HEK293 (cell line): ENCODE data around the gene TSNAX.

Experiments used
- CTCF ChIA-PET: fragments of 350-600 bp; formaldehyde crosslinking; extraction: SDS; loops from one replicate; lab custom pipeline; 2021; ENCODE audit warnings: antibody characterized with exemption; lab: Yijun Ruan, JAX
- POLR2A ChIA-PET: fragments of 300-600 bp; formaldehyde crosslinking; extraction: SDS; loops from one replicate; lab custom pipeline; 2020; ENCODE audit warnings: antibody characterized with exemption, inconsistent platforms; lab: Yijun Ruan, JAX
- H3K27ac ChIP-seq: fragments of 200-500 bp; sonication (Bioruptor generic); 2 replicates; pipeline ENCODE4 v1.5.1; 2014; ENCODE audit warnings: low read depth, low read length, control low read depth, inconsistent platforms; ENCODE audit errors: extremely low read depth
- H3K36me3 ChIP-seq, 2 experiments: fragments of 200-500 bp in 1 of 2; sonication (Bioruptor generic) in 1 of 2; 1 replicate in 1 of 2; 2 replicates in 1 of 2; pipeline ENCODE4 v1.5.1; 2014 to 2017; ENCODE audit warnings: inconsistent platforms in 2 of 2, low read length in 2 of 2; ENCODE audit not compliant: control insufficient read depth in 2 of 2, insufficient read depth in 1 of 2
- H3K4me1 ChIP-seq: fragments of 200-500 bp; sonication (Bioruptor generic); 2 replicates; pipeline ENCODE4 v1.5.1; 2014; ENCODE audit warnings: mild to moderate bottlenecking, low read length, inconsistent platforms; ENCODE audit not compliant: control insufficient read depth, insufficient read depth
- H3K4me3 ChIP-seq: 2 replicates; pipeline ENCODE4 v1.5.1; 2011; ENCODE audit warnings: low read depth, mild to moderate bottlenecking, control low read depth, low read length, moderate library complexity
- H3K9me3 ChIP-seq: fragments of 200-500 bp; sonication (Bioruptor generic); 2 replicates; pipeline ENCODE4 v1.5.1; 2014; ENCODE audit warnings: low read depth, low read length, inconsistent platforms; ENCODE audit not compliant: control insufficient read depth, insufficient read depth
- BCL6B ChIP-seq: fragments of 450-650 bp; formaldehyde crosslinking; IDR thresholded peaks from 2 replicates; pipeline ENCODE4 v1.5.1; 2017; ENCODE audit warnings: missing biosample characterization, missing genetic modification characterization
- IKZF3 ChIP-seq: fragments of 450-650 bp; IDR thresholded peaks from 2 replicates; pipeline ENCODE4 v1.5.0; 2018; ENCODE audit warnings: missing biosample characterization, mild to moderate bottlenecking, missing genetic modification characterization, moderate library complexity
- KLF1 ChIP-seq: fragments of 450-650 bp; formaldehyde crosslinking; IDR thresholded peaks from 2 replicates; pipeline ENCODE4 v1.5.1; 2016; ENCODE audit warnings: missing biosample characterization, missing genetic modification characterization
- PRDM6 ChIP-seq: fragments of 450-650 bp; formaldehyde crosslinking; IDR thresholded peaks from 2 replicates; pipeline ENCODE4 v1.5.1; 2017; ENCODE audit warnings: missing biosample characterization, missing genetic modification characterization
- SALL2 ChIP-seq: fragments of 450-650 bp; formaldehyde crosslinking; IDR thresholded peaks from 2 replicates; pipeline ENCODE4 v1.5.0; 2017; ENCODE audit warnings: missing biosample characterization, mild to moderate bottlenecking, missing genetic modification characterization, borderline replicate concordance
- SETDB1 ChIP-seq: IDR thresholded peaks from one replicate; pipeline ENCODE4 v1.6.1; 2017; ENCODE audit warnings: mild to moderate bottlenecking, low read length, moderate library complexity, mixed read lengths; ENCODE audit not compliant: insufficient read length
- TRIM28 ChIP-seq: IDR thresholded peaks from 2 replicates; pipeline ENCODE4 v1.6.1; 2011; ENCODE audit warnings: low read length, control low read depth, borderline replicate concordance
- ZIC2 ChIP-seq: fragments of 450-650 bp; formaldehyde crosslinking; IDR thresholded peaks from 2 replicates; pipeline ENCODE4 v1.5.1; 2016; ENCODE audit warnings: missing biosample characterization, missing genetic modification characterization
- ZNF223 ChIP-seq: fragments of 450-650 bp; formaldehyde crosslinking; IDR thresholded peaks from 2 replicates; pipeline ENCODE4 v1.5.1; 2016; ENCODE audit warnings: missing biosample characterization, missing genetic modification characterization
- ZNF26 ChIP-seq: fragments of 450-650 bp; formaldehyde crosslinking; IDR thresholded peaks from 2 replicates; pipeline ENCODE4 v1.5.1; 2016; ENCODE audit warnings: missing biosample characterization, missing genetic modification characterization
- ZNF280D ChIP-seq: fragments of 450-650 bp; formaldehyde crosslinking; IDR thresholded peaks from 2 replicates; pipeline ENCODE4 v1.5.1; 2016; ENCODE audit warnings: missing biosample characterization, missing genetic modification characterization
- ZNF394 ChIP-seq: fragments of 450-650 bp; formaldehyde crosslinking; IDR thresholded peaks from 2 replicates; pipeline ENCODE4 v1.5.1; 2016; ENCODE audit warnings: missing biosample characterization, missing genetic modification characterization, mild to moderate bottlenecking, moderate library complexity, borderline replicate concordance
- ZNF518A ChIP-seq: fragments of 450-650 bp; formaldehyde crosslinking; conservative IDR thresholded peaks from 2 replicates; pipeline ENCODE4 v1.5.1; 2016; ENCODE audit warnings: low read depth, missing biosample characterization, missing genetic modification characterization
- ZNF549 ChIP-seq: fragments of 450-650 bp; IDR thresholded peaks from 2 replicates; pipeline ENCODE4 v1.5.1; 2018; ENCODE audit warnings: missing biosample characterization, missing genetic modification characterization, mild to moderate bottlenecking, inconsistent platforms, moderate library complexity
- ZNF585B ChIP-seq: fragments of 450-650 bp; formaldehyde crosslinking; IDR thresholded peaks from 2 replicates; pipeline ENCODE4 v1.5.1; 2016; ENCODE audit warnings: missing biosample characterization, missing genetic modification characterization
- ZNF626 ChIP-seq: fragments of 450-650 bp; sonication (Bioruptor Pico); formaldehyde crosslinking; IDR thresholded peaks from 2 replicates; pipeline ENCODE4 v1.5.1; 2018; ENCODE audit warnings: missing biosample characterization, missing genetic modification characterization, inconsistent platforms
- ZNF664 ChIP-seq: fragments of 450-650 bp; formaldehyde crosslinking; IDR thresholded peaks from 2 replicates; pipeline ENCODE4 v1.5.1; 2016; ENCODE audit warnings: missing biosample characterization, missing genetic modification characterization
- ZNF670 ChIP-seq: fragments of 450-650 bp; formaldehyde crosslinking; IDR thresholded peaks from 2 replicates; pipeline ENCODE4 v1.5.1; 2016; ENCODE audit warnings: missing biosample characterization, missing genetic modification characterization, low read depth

Gene TSNAX

GRCh38 chr1:231497629-231498152 lies 30.8 kb upstream of the TSNAX start:
- H3K9me3 ChIP-seq, result no peaks in the 10 kb centered on the region
- TF ChIP-seq ZNF670 (tag by site-specific recombination) (no peak), IKZF3 (no peak), ZNF664 (tag by site-specific recombination) (no peak), ZIC2 (no peak), ZNF26 (tag by site-specific recombination) (no peak), SALL2 (no peak), BCL6B (tag by site-specific recombination) (no peak)
- TF ChIP-seq, all 188 proteins: peak for 0
- POLR2A ChIA-PET, result no interaction called here
- CTCF ChIA-PET, result no interaction called here
- H3K36me3 ChIP-seq, result no peaks in the 10 kb centered on the region
- H3K27ac ChIP-seq, result no peak overlapping the region
- no peak overlapping the region for H3K4me3 ChIP-seq
- no peaks in the 10 kb centered on the region for H3K4me1 ChIP-seq

GRCh38 chr1:231499148-231499763 lies 29.2 kb upstream of the TSNAX start:
- Histone ChIP-seq H3K9me3 (no peaks in the 10 kb centered on the region), H3K36me3 (no peaks in the 10 kb centered on the region), H3K4me1 (no peaks in the 10 kb centered on the region), H3K4me3 (no peak overlapping the region), H3K27ac (no peak overlapping the region)
- CTCF ChIA-PET, result no interaction called here
- TF ChIP-seq TRIM28 (peak; percentile 85; the same call in 1 of the 2 replicates), ZNF518A (0 out of 2 replicates have a peak, but pooled peaks have one; percentile 13), ZNF585B (tag by site-specific recombination) (peak; percentile 100), ZNF223 (tag by site-specific recombination) (no peak), ZNF626 (tag by site-specific recombination) (peak; percentile 55; the same call in 1 of the 2 replicates), ZNF394 (tag by site-specific recombination) (no peak), KLF1 (tag by site-specific recombination) (no peak), PRDM6 (tag by site-specific recombination) (no peak), ZNF280D (tag by site-specific recombination) (peak; percentile 80; the same call in 1 of the 2 replicates), SETDB1 (peak; percentile 94), ZNF549 (tag by site-specific recombination) (0 out of 2 replicates have a peak, but pooled peaks have one; percentile 15)
- POLR2A ChIA-PET, result no interaction called here
